Suppressor macrophage treated with lipopolysaccharide for 4 hours (primary cell): Measurements from ENCODE around the gene POC1A.
A peak's percentile ranks its signal among the peaks of the same experiment; 100 is the strongest.

Source experiments
- DNase-seq: peaks from one replicate; pipeline ENCODE4 v3.0.0-alpha.2; 2020

The POC1A gene

GRCh38 chr3:52083556-52084087 lies 70.6 kb downstream of the POC1A start:
- no peak for DNase-seq

GRCh38 chr3:52082951-52083350 lies 71.3 kb downstream of the POC1A start:
- no peak for DNase-seq

- no peak for DNase-seq
Measured at GRCh38 chr3:52080830-52081719, 73.1 kb downstream of the POC1A start.

- DNase-seq = no peak
Measured at GRCh38 chr3:52079958-52080357, 74.3 kb downstream of the POC1A start.

GRCh38 chr3:52078781-52079560 lies 75.3 kb downstream of the POC1A start:
- no peak for DNase-seq

GRCh38 chr3:52077925-52078324 lies 76.3 kb downstream of the POC1A start:
- DNase-seq = no peak

GRCh38 chr3:52076896-52077780 lies 77.1 kb downstream of the POC1A start:
- DNase-seq = no peak

- no peak for DNase-seq
Measured at GRCh38 chr3:52073490-52073889, 80.7 kb downstream of the POC1A start.

- no peak for DNase-seq
Measured at GRCh38 chr3:52072471-52072870, 81.8 kb downstream of the POC1A start.

- no peak for DNase-seq
Measured at GRCh38 chr3:52072020-52072419, 82.2 kb downstream of the POC1A start.

- peak; percentile 68 for DNase-seq
Measured at GRCh38 chr3:52070724-52071621, 83.2 kb downstream of the POC1A start.

GRCh38 chr3:52069855-52070254 lies 84.4 kb downstream of the POC1A start:
- no peak for DNase-seq

GRCh38 chr3:52069135-52069534 lies 85.1 kb downstream of the POC1A start:
- no peak for DNase-seq

- DNase-seq = no peak
Measured at GRCh38 chr3:52068730-52069129, 85.5 kb downstream of the POC1A start.

GRCh38 chr3:52068055-52068571 lies 86.1 kb downstream of the POC1A start:
- no peak for DNase-seq

GRCh38 chr3:52067526-52067925 lies 86.7 kb downstream of the POC1A start:
- DNase-seq = no peak

GRCh38 chr3:52067046-52067445 lies 87.2 kb downstream of the POC1A start:
- DNase-seq = no peak

- no peak for DNase-seq
Measured at GRCh38 chr3:52065264-52065756, 88.9 kb downstream of the POC1A start.

GRCh38 chr3:52064561-52064960 lies 89.7 kb downstream of the POC1A start:
- no peak for DNase-seq

GRCh38 chr3:52063026-52063723 lies 91.0 kb downstream of the POC1A start:
- no peak for DNase-seq

GRCh38 chr3:52062505-52062904 lies 91.7 kb downstream of the POC1A start:
- peak; percentile 91 for DNase-seq
